HG03378 (cell line): ENCODE measurements around the gene LILRA1.
"Not testable (repeated sequence)": the region's sequence is repeated elsewhere in the genome, so short reads cannot be mapped to it uniquely, and the experiment has no call there.

Source experiments
- ATAC-seq: cut with Tn5 transposase; IDR thresholded peaks from one replicate; pipeline ENCODE4 v1.9.1; 2021; ENCODE audit warnings: mild to moderate bottlenecking, moderate library complexity; ENCODE audit not compliant: unreplicated experiment

The LILRA1 gene

DNA sequence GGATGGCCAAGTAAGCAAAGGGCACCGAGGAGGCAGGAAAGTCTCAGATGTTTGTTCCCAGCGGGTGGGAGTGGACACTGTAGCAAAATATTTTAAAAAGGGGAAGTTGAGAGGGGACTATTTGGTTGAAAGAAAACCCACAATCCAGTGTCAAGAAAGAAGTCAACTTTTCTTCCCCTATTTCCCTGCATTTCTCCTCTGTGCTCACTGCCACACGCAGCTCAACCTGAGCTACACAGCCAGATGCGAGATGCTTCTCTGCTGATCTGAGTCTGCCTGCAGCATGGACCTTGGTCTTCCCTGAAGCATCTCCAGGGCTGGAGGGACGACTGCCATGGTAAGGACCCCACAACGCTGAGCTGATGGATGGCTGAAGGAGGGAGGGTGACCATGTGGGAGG is at the start of gene LILRA1:
Gene LILRA1, plus strand, starts transcription at position 188 of the 400 bp plus-strand sequence. CDS start 613 bp downstream, outside the sequence.
- ATAC-seq: not testable (repeated sequence)

DNA sequence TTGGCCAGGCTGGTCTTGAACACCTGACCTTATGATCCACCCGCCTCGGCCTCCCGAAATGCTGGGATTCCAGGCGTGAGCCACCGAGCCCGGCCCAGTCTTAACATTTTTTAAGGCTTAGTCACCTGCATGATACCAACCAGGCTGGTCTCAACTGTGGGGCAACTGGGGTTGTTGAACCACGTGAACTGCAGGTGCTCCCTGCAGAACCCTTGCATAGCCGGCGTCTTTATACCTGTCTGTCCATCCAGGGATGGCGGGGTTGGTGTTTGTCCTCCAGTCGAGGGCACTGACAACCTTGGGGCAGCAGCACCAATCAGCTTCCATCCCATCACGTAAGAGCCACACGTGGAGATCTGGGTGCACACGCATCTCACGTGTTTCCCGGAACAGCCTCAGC is 44.6 kb upstream of the LILRA1 start:
- ATAC-seq: no peak

DNA sequence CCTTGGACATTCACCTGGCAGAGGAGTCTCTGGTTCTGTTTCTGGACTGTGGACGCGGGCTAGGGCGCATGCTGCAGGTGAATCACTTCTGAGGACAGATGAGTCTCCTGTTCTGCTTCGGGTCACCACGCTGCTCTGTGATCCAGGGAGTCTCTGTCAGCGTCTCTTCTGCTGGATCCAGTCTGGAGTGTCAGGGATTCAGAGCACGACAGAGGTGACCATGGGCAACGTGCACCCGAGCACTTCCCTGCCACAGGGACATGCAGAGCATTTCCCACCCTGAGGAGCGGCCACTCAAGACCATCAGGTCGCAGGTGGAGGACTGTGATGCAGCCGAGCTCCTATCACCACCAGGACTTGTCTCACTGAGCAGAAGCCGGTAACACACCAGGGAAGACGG is 44.2 kb upstream of the LILRA1 start:
- no peak for ATAC-seq

DNA sequence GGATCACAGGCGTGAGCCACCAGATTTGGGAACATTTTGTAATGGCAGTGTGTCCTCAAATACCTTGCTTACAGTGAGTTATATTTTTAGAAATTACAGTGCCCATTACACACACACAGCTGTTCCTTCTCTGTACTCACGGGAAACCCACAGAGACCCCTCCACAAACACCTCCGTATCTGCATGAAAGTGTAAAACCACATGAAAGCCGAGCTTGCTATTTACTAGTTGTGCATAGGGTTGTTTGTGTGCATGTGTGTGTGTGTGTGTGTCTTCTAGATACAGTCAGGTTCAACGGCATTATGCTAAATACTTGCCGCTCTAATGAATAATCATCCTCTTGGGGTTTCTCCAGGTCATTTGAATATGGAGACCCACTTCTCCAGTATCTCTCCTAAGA is 42.1 kb upstream of the LILRA1 start:
- ATAC-seq: no peak

DNA sequence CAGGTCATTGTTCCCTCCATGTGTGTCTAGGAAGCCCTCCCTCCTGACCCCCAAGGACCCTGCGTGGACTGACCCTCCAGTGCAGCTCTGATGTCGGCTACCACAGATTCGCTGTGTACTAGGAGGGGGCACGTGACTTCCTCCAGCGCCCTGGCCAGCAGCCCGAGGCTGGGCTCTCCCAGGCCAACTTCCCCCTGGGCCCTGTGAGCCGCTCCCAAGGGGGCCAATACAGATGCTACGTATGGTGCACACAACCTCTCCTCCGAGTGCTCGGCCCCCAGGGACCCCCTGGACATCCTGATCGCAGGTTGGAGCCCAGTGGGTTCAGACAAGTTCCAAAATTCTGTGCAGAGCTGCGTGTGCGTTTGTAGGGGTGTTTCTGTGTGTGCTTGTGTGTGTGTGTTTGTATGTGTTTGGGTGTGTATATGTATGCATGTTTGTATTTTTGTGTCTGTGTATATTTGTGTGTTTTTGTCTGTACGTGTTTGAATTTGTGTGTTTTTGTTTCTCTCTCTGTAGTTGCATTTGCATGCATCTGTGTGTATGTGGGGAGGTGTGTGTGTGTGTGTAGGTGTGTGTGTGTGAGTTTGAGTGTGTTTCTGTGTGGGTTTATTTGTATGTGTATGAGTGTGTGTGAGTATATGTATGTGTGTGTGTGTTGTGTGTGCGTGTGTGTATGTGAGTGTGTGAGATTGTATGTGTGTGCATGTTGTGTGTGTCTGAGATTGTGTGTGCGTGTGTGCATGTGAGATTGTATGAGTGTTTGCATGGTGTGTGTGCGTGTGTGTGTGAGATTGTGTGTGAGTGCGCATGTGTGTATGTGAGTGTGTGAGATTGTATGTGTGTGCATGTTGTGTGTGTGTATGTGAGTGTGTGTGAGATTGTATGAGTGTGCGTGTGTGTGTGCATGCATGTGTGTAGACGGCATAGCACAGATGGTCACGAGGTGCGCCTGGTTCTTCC is 41.2 kb upstream of the LILRA1 start:
- ATAC-seq: no peak

DNA sequence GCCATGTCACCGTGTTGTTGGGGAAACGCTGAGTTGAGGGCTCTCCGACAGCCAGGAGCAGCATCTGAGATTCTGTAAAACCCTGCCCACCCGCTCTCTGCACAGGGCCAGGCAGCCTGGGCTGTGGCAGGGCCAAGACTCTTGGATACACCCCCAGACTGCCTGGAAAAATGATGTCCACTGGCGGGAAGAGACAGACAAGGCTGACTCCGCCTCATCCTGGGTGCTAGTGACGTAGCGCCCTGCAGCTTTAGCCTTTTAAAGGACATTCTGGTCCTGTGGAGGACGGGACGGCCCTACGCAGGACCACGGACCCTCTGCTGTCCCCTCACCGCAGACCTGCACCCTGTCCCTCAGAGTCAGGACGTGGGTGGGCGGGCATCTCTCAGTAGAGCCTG is 40.5 kb upstream of the LILRA1 start:
- no peak for ATAC-seq

DNA sequence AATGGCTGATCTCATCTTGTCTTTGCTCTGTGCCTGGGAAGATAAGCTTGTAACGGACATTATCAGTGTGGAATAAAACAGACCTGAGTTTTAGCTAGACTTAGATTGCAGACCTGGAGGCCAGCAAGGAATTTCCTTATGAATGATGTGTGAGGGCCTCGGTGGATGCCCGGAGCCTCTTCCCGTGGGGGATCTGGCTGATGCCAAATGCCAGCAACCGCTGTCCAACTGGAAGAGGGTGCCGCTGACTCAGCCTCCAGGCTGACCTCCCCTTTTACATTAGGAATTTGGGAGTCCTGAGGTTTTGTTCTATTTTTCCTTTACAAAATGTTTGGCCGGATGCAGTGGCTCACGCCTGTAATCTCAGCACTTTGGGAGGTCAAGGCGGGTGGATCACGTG is 39.4 kb upstream of the LILRA1 start:
- no peak for ATAC-seq

DNA sequence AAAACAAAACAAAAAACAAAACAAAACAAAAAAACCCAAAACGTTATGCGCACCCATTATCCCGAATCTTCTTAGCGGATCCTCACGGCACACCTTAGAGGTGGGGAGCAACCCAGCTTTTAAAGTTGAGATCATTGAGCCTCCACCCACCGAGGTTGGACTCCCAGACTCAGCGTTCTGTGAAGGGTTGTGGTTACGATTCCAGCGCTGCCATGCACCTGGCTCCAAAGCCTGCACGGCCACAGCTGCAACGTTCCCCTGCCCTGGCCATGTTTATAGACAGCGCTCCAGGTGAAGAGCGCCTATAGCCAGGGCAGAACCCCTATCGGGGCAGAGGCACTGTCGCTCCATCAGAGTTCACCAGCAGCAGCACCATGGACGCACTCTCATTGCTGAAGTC is 38.5 kb upstream of the LILRA1 start:
- no peak for ATAC-seq

DNA sequence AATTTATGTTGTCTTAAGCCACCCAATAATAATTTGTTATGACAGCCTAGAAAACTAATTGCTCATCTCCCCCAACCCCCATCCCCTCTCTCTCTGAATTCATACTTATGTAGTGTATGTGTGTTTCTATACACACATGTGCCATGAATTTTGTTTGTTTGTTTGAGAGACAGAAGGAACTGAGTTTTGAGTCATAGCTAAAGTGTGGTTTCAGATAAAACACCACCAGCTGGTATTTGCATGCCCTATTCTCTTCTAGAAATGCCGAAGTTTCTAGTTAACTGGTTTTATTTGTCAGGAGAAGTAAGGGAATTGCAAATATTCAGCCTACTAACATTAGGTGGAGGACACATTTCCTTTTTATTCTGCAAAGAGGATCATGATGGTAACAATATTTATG is 37.2 kb upstream of the LILRA1 start:
- no peak for ATAC-seq

DNA sequence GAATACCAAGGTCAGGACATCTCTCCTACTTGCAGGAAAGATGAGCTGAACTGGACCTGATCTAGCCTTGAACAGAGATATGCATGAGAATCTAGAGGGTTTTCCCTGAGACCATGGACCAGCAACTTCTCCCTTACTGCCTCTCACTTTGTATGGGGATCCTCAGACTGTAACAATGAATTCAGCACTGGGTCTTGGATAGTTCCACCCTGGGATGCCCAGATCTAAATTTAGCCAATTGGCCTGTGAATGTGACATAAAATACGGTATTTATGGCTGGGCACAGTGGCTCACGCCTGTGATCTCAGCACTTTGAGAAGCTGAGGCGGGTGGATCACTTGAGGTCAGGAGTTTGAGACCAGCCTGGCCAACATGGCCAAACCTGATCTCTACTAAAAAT is 35.1 kb upstream of the LILRA1 start:
- no peak for ATAC-seq

DNA sequence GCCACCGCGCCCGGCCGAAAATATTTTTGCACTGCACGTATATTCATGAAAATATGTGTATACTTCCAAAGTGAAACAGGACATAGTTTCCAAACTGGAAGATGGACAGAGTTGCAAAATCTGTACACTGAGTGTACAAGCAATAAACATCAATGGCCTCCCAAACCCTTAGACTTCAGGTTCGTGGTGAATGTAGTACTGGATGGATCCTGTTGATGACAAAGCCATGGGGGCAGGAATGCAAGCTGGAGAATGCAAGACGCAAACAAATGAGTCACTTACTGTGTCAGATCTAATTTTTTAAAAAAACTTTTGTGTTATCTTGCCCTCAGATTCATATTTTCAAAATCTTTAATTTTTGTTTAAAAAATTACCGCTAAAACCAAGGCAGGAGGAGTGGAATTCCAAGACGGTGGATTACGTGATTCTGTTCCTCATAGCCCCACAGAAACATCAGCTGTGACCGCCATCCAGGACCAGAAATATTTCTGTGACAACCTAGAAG is 32.5 kb upstream of the LILRA1 start:
- ATAC-seq: no peak

DNA sequence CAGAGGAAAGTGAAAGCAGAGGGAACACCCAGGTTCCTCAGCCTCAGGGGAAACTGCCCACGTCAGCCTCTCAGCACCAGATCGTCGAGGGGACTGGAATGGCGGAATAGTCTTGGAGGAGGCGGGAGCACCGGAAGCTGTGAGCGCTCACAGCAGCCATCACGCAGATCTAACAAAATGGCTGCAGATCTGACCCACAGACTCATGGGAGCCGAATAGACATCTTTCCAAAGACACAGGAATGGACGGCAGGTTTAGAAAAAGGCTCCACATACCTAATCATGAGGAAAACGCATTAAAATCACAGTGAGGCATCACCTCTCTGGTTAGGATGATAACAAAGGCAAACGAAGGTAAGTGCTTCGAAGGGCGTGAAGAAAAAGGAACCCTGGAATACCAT is 31.6 kb upstream of the LILRA1 start:
- no peak for ATAC-seq

DNA sequence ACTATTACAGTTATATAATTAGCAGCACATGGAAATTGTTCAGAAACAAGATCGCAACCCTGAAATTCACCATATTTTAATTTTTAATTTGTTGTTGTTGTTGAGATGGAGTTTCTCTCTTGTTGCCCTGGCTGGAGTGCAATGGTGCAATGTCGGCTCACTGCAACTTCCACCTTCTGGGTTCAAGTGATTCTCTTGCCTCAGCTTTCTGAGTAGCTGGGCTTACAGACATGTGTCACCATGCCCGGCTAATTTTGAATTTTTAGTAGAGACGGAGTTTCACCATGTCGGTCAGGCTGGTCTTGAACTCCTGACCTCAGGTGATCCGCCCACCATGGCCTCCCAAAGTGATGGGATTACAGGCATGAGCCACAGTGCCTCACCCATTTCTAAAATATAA is 30.2 kb upstream of the LILRA1 start:
- ATAC-seq: not testable (repeated sequence)

DNA sequence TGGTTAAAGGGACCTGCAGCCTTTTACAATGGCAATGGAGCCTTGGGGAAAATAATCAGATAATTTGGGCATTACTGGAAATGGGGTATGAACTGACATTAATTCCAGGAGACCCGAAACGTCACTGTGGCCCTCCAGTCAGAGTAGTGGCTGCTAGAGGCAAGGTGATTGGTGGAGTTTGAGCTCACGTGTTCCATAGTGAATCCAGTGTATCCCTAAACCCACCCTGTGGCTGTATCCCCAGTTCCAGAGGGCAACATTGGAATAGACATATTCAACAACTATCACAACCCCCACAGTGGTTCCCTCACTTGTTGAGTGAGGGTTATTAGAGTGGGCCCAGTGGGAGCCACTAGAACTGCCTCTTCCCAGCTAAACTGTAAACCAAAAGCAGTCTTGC is 23.1 kb upstream of the LILRA1 start:
- no peak for ATAC-seq

DNA sequence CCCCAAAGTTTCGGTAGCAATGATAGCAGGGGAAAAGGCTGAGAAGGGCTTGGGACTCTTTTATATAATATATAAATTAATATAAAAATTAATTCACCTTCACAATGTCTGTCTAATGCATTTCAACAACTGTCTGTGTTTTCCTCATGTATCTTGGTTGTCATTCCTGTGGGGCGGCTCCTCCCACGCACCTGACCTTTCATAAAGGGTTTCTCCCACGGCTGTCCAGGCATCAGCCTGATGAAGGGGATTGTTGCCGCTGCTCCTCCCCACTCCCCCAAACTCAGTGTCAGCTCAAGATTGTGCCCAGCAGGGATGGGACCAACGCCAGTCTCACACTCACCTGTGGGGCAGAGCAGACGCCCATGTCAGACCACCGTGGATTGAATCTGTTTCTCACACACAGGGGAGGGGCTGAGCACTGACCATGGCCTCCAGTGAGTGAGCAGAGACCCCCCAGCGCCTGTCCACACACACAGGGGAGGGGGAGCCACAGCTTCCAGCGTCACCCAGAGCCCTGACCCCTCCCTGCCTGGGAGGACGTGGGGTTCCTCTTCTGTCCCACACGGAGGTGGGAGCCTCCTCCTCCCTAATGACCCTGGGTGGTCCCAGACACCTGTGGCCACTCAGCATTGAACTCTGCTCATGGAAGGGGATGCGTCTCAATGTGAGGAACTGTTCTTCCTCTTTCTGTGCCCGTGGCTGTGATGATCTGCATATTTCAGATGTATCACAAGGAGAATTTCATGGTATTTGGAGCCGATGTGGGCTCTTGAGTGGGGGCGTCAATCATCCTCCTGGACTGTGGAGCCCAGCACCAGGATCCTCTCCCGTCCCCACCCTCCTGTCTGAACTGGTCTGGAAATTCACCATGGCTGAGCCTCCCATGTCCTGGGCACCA is 21.5 kb upstream of the LILRA1 start:
- not testable (repeated sequence) for ATAC-seq

DNA sequence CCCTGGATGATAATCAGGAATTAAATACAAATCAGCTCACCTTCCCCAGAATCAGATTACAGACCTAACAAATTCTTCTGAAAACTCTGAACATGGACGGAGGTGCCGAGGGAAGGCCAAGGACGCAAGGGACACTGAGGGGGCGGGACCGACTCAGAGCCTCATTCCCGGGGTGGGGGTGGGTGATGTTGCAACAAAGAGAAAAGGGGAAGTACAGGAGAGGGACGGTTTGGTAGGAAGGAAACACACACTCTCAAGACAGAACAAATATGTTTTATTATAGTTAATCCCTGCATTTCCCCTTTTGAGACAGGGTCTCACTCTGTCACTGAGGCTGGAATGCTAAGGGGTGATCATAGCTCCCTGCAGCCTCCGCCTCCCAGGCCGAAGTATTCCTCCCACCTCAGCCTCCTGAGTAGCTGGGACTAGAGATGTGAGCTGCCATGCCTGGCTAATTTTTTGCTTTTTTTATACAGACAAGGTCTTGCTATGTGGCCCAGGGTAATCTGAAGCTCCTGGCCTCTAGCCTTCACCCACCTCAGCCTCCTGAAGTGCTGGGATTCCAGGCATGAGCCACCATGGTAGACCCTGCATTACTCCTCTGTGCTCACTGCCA is 20.6 kb upstream of the LILRA1 start:
- no peak for ATAC-seq

DNA sequence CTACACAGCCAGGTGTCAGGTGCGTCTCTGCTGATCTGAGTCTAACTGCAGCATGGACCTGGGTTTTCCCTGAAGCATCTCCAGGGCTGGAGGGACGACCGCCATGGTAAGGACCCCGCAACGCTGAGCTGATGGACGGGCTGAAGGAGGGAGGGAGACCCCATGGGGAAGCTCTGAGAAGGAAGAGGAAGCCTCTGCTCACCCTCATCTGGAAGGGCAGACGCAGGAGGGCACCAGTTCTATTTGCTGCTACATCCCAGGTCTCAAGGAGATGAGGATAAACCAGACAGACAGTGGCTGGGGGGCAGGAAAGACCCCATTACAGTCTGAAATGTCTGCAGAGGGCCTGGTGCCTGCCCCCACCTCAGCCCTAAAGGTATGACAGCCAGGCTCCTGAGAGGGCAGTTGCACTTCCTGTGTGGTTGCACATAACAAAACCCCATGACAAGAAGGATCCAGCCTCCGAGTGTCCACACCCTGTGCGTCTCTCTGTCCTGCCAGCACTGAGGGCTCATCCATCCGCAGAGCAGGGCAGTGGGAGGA is 20.0 kb upstream of the LILRA1 start, which contains the start of gene LILRA2:
Gene LILRA2, plus strand, starts transcription at position 461 of the 543 bp plus-strand sequence. CDS start 89 bp downstream, outside the sequence.
- no peak for ATAC-seq

DNA sequence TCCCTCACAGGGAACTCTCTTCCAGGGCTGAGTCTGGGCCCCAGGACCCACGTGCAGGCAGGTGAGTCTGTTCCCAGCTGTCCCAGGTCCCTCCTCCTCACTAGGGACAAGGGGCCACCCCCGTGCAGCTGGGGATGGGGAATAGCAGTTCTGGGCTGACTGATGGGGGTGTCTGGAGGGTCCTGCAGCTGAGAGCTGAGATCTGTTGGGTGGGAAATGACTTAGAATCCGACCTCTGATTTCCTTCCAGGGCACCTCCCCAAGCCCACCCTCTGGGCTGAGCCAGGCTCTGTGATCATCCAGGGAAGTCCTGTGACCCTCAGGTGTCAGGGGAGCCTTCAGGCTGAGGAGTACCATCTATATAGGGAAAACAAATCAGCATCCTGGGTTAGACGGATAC is 19.4 kb upstream of the LILRA1 start:
- ATAC-seq: no peak

DNA sequence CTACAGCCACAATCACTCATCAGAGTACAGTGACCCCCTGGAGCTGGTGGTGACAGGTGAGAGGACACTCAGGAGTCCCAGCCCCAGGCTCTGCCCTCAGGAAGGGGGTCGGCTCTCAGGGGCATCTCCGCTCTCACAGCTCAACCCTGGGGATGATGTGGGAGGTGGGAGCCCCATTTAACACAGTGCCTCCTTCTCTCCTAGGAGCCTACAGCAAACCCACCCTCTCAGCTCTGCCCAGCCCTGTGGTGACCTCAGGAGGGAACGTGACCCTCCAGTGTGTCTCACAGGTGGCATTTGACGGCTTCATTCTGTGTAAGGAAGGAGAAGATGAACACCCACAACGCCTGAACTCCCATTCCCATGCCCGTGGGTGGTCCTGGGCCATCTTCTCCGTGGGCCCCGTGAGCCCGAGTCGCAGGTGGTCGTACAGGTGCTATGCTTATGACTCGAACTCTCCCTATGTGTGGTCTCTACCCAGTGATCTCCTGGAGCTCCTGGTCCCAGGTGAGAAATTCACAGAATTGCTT is 18.8 kb upstream of the LILRA1 start:
- ATAC-seq: no peak

DNA sequence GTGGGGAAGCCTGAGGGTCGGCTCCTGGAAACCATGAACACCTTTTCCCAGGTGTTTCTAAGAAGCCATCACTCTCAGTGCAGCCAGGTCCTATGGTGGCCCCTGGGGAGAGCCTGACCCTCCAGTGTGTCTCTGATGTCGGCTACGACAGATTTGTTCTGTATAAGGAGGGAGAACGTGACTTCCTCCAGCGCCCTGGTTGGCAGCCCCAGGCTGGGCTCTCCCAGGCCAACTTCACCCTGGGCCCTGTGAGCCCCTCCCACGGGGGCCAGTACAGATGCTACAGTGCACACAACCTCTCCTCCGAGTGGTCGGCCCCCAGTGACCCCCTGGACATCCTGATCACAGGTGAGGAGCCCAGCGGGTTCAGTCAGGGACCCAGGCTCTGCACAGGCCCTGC is 18.2 kb upstream of the LILRA1 start:
- ATAC-seq: not testable (repeated sequence)
